K562 (cell line): ENCODE results near the gene DENND1A. TPM values are rescaled to one million over a fixed set of nuclear protein-coding genes. Genes with fewer than 3 reads are reported as not detected.

Experiments used
- ATAC-seq: fragments of 200-7000 bp; cut with Tn5 transposase; 3 replicates; pipeline ENCODE4 v1.9.1; 2020; ENCODE audit warnings: moderate library complexity
- BruUV-seq: library from RNA; stranded (reverse); fragments of 400-500 nt; replicated peaks from 2 replicates; lab custom pipeline; 2021; lab: Mats Ljungman, UMichigan
- CTCF ChIA-PET: fragments of 300-600 bp; formaldehyde crosslinking; extraction: SDS; loops from one replicate; lab custom pipeline; 2021; ENCODE audit warnings: low intra/inter-chr PET ratio; lab: Yijun Ruan, JAX
- POLR2A ChIA-PET: fragments of 300-600, 350-650 bp; sonication (Branson Sonifier 250); formaldehyde crosslinking; extraction: SDS; loops from one replicate; lab custom pipeline; 2021; ENCODE audit warnings: antibody characterized with exemption, inconsistent platforms; lab: Yijun Ruan, JAX
- DNase-seq, 4 experiments: peaks; one replicate each; pipeline versions ENCODE4 v3.0.0 to v3.0.0-alpha.2; 2011 to 2018; ENCODE audit warnings: low spot score in 3 of 4, mixed read lengths in 3 of 4; ENCODE audit errors: extremely low read depth in 1 of 4
- FAIRE-seq: peaks from 2 replicates; lab custom pipeline; 2011; peaks lifted over from hg19 to GRCh38; lab: Jason Lieb, UNC
- H2AFZ ChIP-seq: 2 replicates; pipeline ENCODE4 v1.6.0; 2011; ENCODE audit warnings: low read depth, low read length, control low read depth, inconsistent platforms
- H3K27ac ChIP-seq: fragments of 200-600 bp; 3 replicates; pipeline ENCODE4 v1.8.0; 2011; ENCODE audit warnings: low read depth, mild to moderate bottlenecking, control low read depth, inconsistent platforms, low read length, moderate library complexity, mixed read lengths; ENCODE audit errors: extremely low read depth
- H3K27me3 ChIP-seq, 2 experiments: fragments of 300-600 bp in 1 of 2; 2 replicates in 1 of 2; 3 replicates in 1 of 2; pipeline versions ENCODE4 v1.6.0 to v1.8.0; 2011; ENCODE audit warnings: inconsistent platforms in 2 of 2, low read length in 2 of 2, mild to moderate bottlenecking in 1 of 2, mixed read lengths in 1 of 2, moderate library complexity in 1 of 2; ENCODE audit not compliant: control insufficient read depth in 2 of 2, insufficient read depth in 2 of 2
- H3K36me3 ChIP-seq: fragments of 300-600 bp; 3 replicates; pipeline ENCODE4 v1.8.0; 2011; ENCODE audit warnings: mild to moderate bottlenecking, low read length, inconsistent platforms; ENCODE audit not compliant: control insufficient read depth, insufficient read depth
- H3K4me1 ChIP-seq, 2 experiments: fragments of 200-600 bp in 1 of 2; replicated peaks in 1 of 2; 2 replicates in 1 of 2; 3 replicates in 1 of 2; pipeline versions ENCODE4 v1.5.1 to v1.8.0; 2011; ENCODE audit warnings: inconsistent platforms in 2 of 2, low read length in 2 of 2, mild to moderate bottlenecking in 1 of 2, mixed read lengths in 1 of 2, moderate library complexity in 1 of 2; ENCODE audit not compliant: control insufficient read depth in 2 of 2, insufficient read depth in 2 of 2
- H3K4me2 ChIP-seq: 2 replicates; pipeline ENCODE4 v1.6.1; 2011; ENCODE audit warnings: low read length, control low read depth, inconsistent platforms, mixed read lengths; ENCODE audit not compliant: insufficient read depth
- H3K4me3 ChIP-seq: fragments of 200-600 bp; sonication (generic), shearing (Covaris generic); 2 replicates; pipeline ENCODE4 v1.5.1; 2016; ENCODE audit warnings: control low read depth, inconsistent platforms
- H3K79me2 ChIP-seq: fragments of 200-600 bp; 3 replicates; pipeline ENCODE4 v1.8.0; 2011; ENCODE audit warnings: low read length, inconsistent platforms; ENCODE audit not compliant: control insufficient read depth, insufficient read depth
- H3K9ac ChIP-seq, 2 experiments: 2 replicates each; pipeline versions ENCODE4 v1.6.0 to v1.6.1; 2011; ENCODE audit warnings: low read depth in 2 of 2, low read length in 2 of 2, control low read depth in 1 of 2, inconsistent platforms in 1 of 2, mild to moderate bottlenecking in 1 of 2, mixed read lengths in 1 of 2; ENCODE audit not compliant: insufficient read depth in 1 of 2
- H3K9me1 ChIP-seq: one replicate; pipeline ENCODE4 v1.6.0; 2011; ENCODE audit warnings: inconsistent platforms, mild to moderate bottlenecking, low read length, moderate library complexity; ENCODE audit not compliant: control insufficient read depth, insufficient read depth
- H3K9me3 ChIP-seq: replicated peaks from 2 replicates; pipeline ENCODE4 v1.5.1; 2011; ENCODE audit warnings: low read depth, low read length, inconsistent platforms; ENCODE audit not compliant: control insufficient read depth, insufficient read depth
- H4K20me1 ChIP-seq: replicated peaks from 2 replicates; pipeline ENCODE4 v1.6.1; 2011; ENCODE audit warnings: low read length, inconsistent platforms, mixed read lengths; ENCODE audit not compliant: control insufficient read depth, insufficient read depth
- BRCA1 ChIP-seq, 2 experiments: fragments of 450-650 bp in 1 of 2; sonication (generic) in 1 of 2; formaldehyde crosslinking in 1 of 2; IDR thresholded peaks; 2 replicates each; pipeline versions ENCODE4 v1.5.0 to v1.6.1; 2017 to 2020; ENCODE audit warnings: mild to moderate bottlenecking in 1 of 2, missing genetic modification reagents in 1 of 2
- CHD4 ChIP-seq: fragments of 200-600 bp; sonication (generic); IDR thresholded peaks from 3 replicates; pipeline ENCODE4 v1.6.1; 2012; ENCODE audit warnings: low read depth, mild to moderate bottlenecking, mixed read lengths, low read length, inconsistent platforms; ENCODE audit not compliant: insufficient read depth, insufficient replicate concordance, poor library complexity, severe bottlenecking
- CSDE1 ChIP-seq, 2 experiments: fragments of 450-650 bp; IDR thresholded peaks; 2 replicates each; pipeline ENCODE4 v1.6.1; 2016; ENCODE audit warnings: mild to moderate bottlenecking in 1 of 2
- E4F1 ChIP-seq: fragments of 250-450 bp; sonication (Bioruptor Pico); IDR thresholded peaks from 2 replicates; pipeline ENCODE4 v1.5.0; 2021; ENCODE audit warnings: mild to moderate bottlenecking, borderline replicate concordance
- FOXP4 ChIP-seq: sonication (generic); formaldehyde crosslinking; IDR thresholded peaks from 2 replicates; pipeline ENCODE4 v1.8.0; 2022; ENCODE audit warnings: mild to moderate bottlenecking, missing genetic modification reagents, borderline replicate concordance
- HEY1 ChIP-seq: fragments of 250-450 bp; sonication (Bioruptor Pico); IDR thresholded peaks from 2 replicates; pipeline ENCODE4 v1.5.0; 2020; ENCODE audit warnings: mild to moderate bottlenecking, moderate library complexity, borderline replicate concordance
- HINFP ChIP-seq: fragments of 450-650 bp; conservative IDR thresholded peaks from 2 replicates; pipeline ENCODE4 v1.6.1; 2016; ENCODE audit warnings: missing genetic modification characterization, low read depth, mild to moderate bottlenecking, control low read depth, missing compliant biosample characterization
- HIVEP1 ChIP-seq: fragments of 250-450 bp; sonication (Bioruptor Pico); IDR thresholded peaks from 2 replicates; pipeline ENCODE4 v1.4.0; 2020; ENCODE audit warnings: mild to moderate bottlenecking
- KLF6 ChIP-seq: fragments of 250-450 bp; sonication (Bioruptor Pico); IDR thresholded peaks from 2 replicates; pipeline ENCODE4 v1.4.0; 2020; ENCODE audit warnings: mild to moderate bottlenecking, moderate library complexity, borderline replicate concordance
- L3MBTL2 ChIP-seq: fragments of 450-650 bp; IDR thresholded peaks from 2 replicates; pipeline ENCODE4 v1.6.1; 2016; ENCODE audit warnings: mild to moderate bottlenecking, moderate library complexity
- MBD2 ChIP-seq: sonication (generic); IDR thresholded peaks from 2 replicates; pipeline ENCODE4 v1.6.1; 2016; ENCODE audit warnings: low read depth, borderline replicate concordance
- RBBP5 ChIP-seq: fragments of 200-600 bp; sonication (generic); IDR thresholded peaks from 2 replicates; pipeline ENCODE4 v1.6.1; 2012; ENCODE audit warnings: borderline replicate concordance, mild to moderate bottlenecking, low read length, control low read depth, inconsistent platforms; ENCODE audit not compliant: insufficient read depth, poor library complexity, severe bottlenecking
- SNIP1 ChIP-seq: fragments of 450-650 bp; IDR thresholded peaks from 2 replicates; pipeline ENCODE4 v1.7.1; 2017; ENCODE audit warnings: low read depth, mild to moderate bottlenecking
- SREBF1 ChIP-seq: fragments of 150-350 bp; IDR thresholded peaks from 2 replicates; pipeline ENCODE4 v1.6.1; 2014; ENCODE audit warnings: antibody characterized with exemption, low read depth, low read length, borderline replicate concordance
- WGBS: fragments of 100-300 bp; shearing (Covaris generic); methylation state at CpG from one replicate; pipeline ENCODE4 v1.1.6; 2016; ENCODE audit warnings: low coverage, mixed read lengths; ENCODE audit not compliant: insufficient coverage; ENCODE audit errors: missing lambda C conversion rate; 5-methylcytosine and 5-hydroxymethylcytosine counted together
- in situ Hi-C: fragments of 300-500 bp; cut with MboI; formaldehyde crosslinking; loops from 4 replicates; pipeline ENCODE4 v1.15.0; 2018; ENCODE audit warnings: inconsistent platforms, mixed read lengths
- intact Hi-C: fragments of 100-400 bp; cut with micrococcal nuclease; formaldehyde crosslinking; loops from 2 replicates; pipeline ENCODE4 v1.14.2; 2022
- polyA plus RNA-seq, 8 experiments: library from polyadenylated mRNA; depleted of rRNA in 4 of 8; stranded (reverse) in 5 of 8; unstranded in 3 of 8; fragments of >200 nt; fragmentation: Nextera tagmentation in 2 of 8; fragmentation: Illumina TruSeq in 1 of 8; extraction: Ambion mirVana in 2 of 8; extraction: Trizol in 1 of 8; gene quantifications; 2 replicates each; pipeline versions ENCODE4 v1.2.1 to v1.2.3, GENCODE V29; 2011 to 2014; ENCODE audit warnings: inconsistent platforms in 1 of 8, missing spikeins in 1 of 8
- total RNA-seq, 7 experiments: library from RNA; depleted of rRNA in 6 of 7; stranded (reverse); fragments of >200 nt in 6 of 7; fragmentation: Illumina TruSeq in 2 of 7; extraction: Trizol in 2 of 7; gene quantifications; 2 replicates each; pipeline versions ENCODE4 v1.2.1 to v1.2.3, GENCODE V29; 2011 to 2021; ENCODE audit warnings: low replicate concordance in 1 of 7

The DENND1A gene
- total and polyA plus RNA-seq, 9 of the 15 experiments (the other 6 are each of a cell fraction or from before 2014, with no cell fraction given) = 7.6 to 29.5 (median 15.7) TPM

- no peak for TF ChIP-seq L3MBTL2
These were observed 508.0 kb downstream of the DENND1A start (continued) for GRCh38 chr9:123421801-123422455.

- H3K4me2 ChIP-seq = no peak overlapping the region
- H3K9me3 ChIP-seq = no peaks in the 10 kb centered on the region
- H3K4me3 ChIP-seq = no peak overlapping the region
- H3K9ac ChIP-seq = no peak overlapping the region
- no peak overlapping the region for H3K27ac ChIP-seq
- H3K9me1 ChIP-seq = no peaks in the 10 kb centered on the region
- intact Hi-C loops (no loop called here), in situ Hi-C loops (no loop called here)
- FAIRE-seq = no peak
- DNase-seq = no peak
- H3K36me3 ChIP-seq = no peaks in the 10 kb centered on the region
- H3K27me3 ChIP-seq = no peaks in the 10 kb centered on the region
- CTCF ChIA-PET = no interaction called here
- WGBS = 54% methylated on average over 10 of the region's 13 CpGs
- H2AFZ ChIP-seq = no peak overlapping the region
- no peaks in the 10 kb centered on the region; the same call in none of the 2 replicates for H4K20me1 ChIP-seq
- ATAC-seq = no peak
- H3K79me2 ChIP-seq = no peaks in the 10 kb centered on the region
- no TSS peak for BruUV-seq
- no peaks in the 10 kb centered on the region for H3K4me1 ChIP-seq
- POLR2A ChIA-PET = no interaction called here
- TF ChIP-seq BRCA1 (IDR thresholded peaks at IDR 0.05) = no peak
- no peak for TF ChIP-seq BRCA1 (CRISPR knock-in tag; IDR thresholded peaks at IDR 0.05)
- TF ChIP-seq HIVEP1 (CRISPR knock-in tag) = no peak
- no peak for TF ChIP-seq CSDE1 (IDR thresholded peaks at IDR 0.05)
- no peak for TF ChIP-seq CHD4
- no peak for TF ChIP-seq SNIP1
- no peak for TF ChIP-seq HINFP (tag)
- TF ChIP-seq SREBF1 = no peak
- no peak for TF ChIP-seq E4F1 (CRISPR knock-in tag)
- TF ChIP-seq FOXP4 = no peak
- TF ChIP-seq HEY1 (CRISPR knock-in tag) = no peak
- TF ChIP-seq RBBP5 = no peak
- TF ChIP-seq MBD2 = no peak
- TF ChIP-seq KLF6 (CRISPR knock-in tag) = no peak
These were observed 508.7 kb downstream of the DENND1A start for GRCh38 chr9:123421186-123421585.
